GM12878 (cell line): ENCODE data around the gene AKT1S1.

Source experiments
- ASH2L ChIP-seq: fragments of 300-600, 200-600 bp; sonication (generic); IDR thresholded peaks from 2 replicates; pipeline ENCODE4 v1.6.1; 2017; ENCODE audit warnings: low read depth, mild to moderate bottlenecking, borderline replicate concordance
- ATF3 ChIP-seq: IDR thresholded peaks from 2 replicates; pipeline ENCODE4 v1.6.1; 2011; ENCODE audit warnings: low read depth, mild to moderate bottlenecking, low read length, moderate library complexity, borderline replicate concordance; ENCODE audit errors: extremely low read depth
- BCL3 ChIP-seq: IDR thresholded peaks from 2 replicates; pipeline ENCODE4 v1.6.1; 2011; ENCODE audit warnings: borderline replicate concordance, low read depth, mild to moderate bottlenecking, moderate library complexity, low read length; ENCODE audit not compliant: insufficient read depth, poor library complexity, severe bottlenecking
- CTCF ChIP-seq, 3 experiments: IDR thresholded peaks in 2 of 3; conservative IDR thresholded peaks in 1 of 3; 2 replicates each; pipeline ENCODE4 v1.5.1; 2011; ENCODE audit warnings: low read depth in 3 of 3, low read length in 3 of 3, mild to moderate bottlenecking in 3 of 3, control low read depth in 2 of 3, moderate library complexity in 2 of 3, inconsistent platforms in 1 of 3, mixed read lengths in 1 of 3; ENCODE audit not compliant: control insufficient read depth in 2 of 3, insufficient read depth in 1 of 3; ENCODE audit errors: extremely low read depth in 1 of 3
- EP300 ChIP-seq, 2 experiments: fragments of 150-350 bp in 1 of 2; IDR thresholded peaks; 2 replicates each; pipeline ENCODE4 v1.6.1; 2011 to 2012; ENCODE audit warnings: low read depth in 2 of 2, low read length in 2 of 2, borderline replicate concordance in 1 of 2, improper control_type of control experiment in 1 of 2, inconsistent platforms in 1 of 2; ENCODE audit not compliant: control insufficient read depth in 1 of 2
- HDAC6 ChIP-seq: fragments of 200-600 bp; sonication (generic); IDR thresholded peaks from one replicate; pipeline ENCODE4 v1.8.0; 2017; ENCODE audit warnings: antibody characterized with exemption; ENCODE audit not compliant: unreplicated experiment
- POLR2A ChIP-seq: IDR thresholded peaks from 2 replicates; pipeline ENCODE4 v1.6.1; 2011; ENCODE audit warnings: low read depth, mild to moderate bottlenecking, low read length
- ZNF24 ChIP-seq: fragments of 450-650 bp; IDR thresholded peaks from 2 replicates; pipeline ENCODE4 v1.6.1; 2017; ENCODE audit warnings: antibody characterized with exemption, mild to moderate bottlenecking
- ZNF274 ChIP-seq: IDR thresholded peaks from one replicate; pipeline ENCODE4 v1.8.0; 2011; ENCODE audit not compliant: insufficient read length, insufficient read depth

- TF ChIP-seq ZNF24 (no peak), BCL3 (no peak), POLR2A (no peak), ATF3 (no peak), ASH2L (no peak), CTCF (IDR thresholded peaks at IDR 0.05 in 2 of 3, conservative IDR thresholded peaks at IDR 0.05 in 1 of 3; ENCODE audit: control insufficient read depth in 2 of 3, extremely low read depth in 1 of 3, insufficient read depth in 1 of 3, low read depth in 3 of 3, low read length in 3 of 3) (no peak), HDAC6 (no peak), EP300 (IDR thresholded peaks at IDR 0.05; ENCODE audit: borderline replicate concordance in 1 of 2, control insufficient read depth in 1 of 2, low read depth in 2 of 2, low read length in 2 of 2) (no peak), ZNF274 (no peak)
These were observed 2.2 kb upstream of the AKT1S1 start for GRCh38 chr19:49879243-49879963.
